Keratinocyte (primary cell): Measurements from ENCODE around the gene TERB1. TPM values are rescaled to one million over a fixed set of nuclear protein-coding genes. Genes with fewer than 3 reads are reported as not detected.

Source experiments
- DNase-seq: peaks from one replicate; pipeline ENCODE4 v3.0.0-alpha.2; 2011; ENCODE audit warnings: low read depth, missing footprints, low spot score
- FAIRE-seq: peaks from 2 replicates; lab custom pipeline; 2011; peaks lifted over from hg19 to GRCh38; lab: Jason Lieb, UNC
- H2AFZ ChIP-seq: 2 replicates; pipeline ENCODE4 v1.6.0; 2012; ENCODE audit warnings: low read length, control low read depth, inconsistent platforms; ENCODE audit not compliant: control insufficient read depth
- H3K27ac ChIP-seq: 2 replicates; pipeline ENCODE4 v1.5.1; 2011; ENCODE audit warnings: low read length; ENCODE audit not compliant: control insufficient read depth, insufficient read depth
- H3K27me3 ChIP-seq: 3 replicates; pipeline ENCODE4 v1.6.0; 2011; ENCODE audit warnings: low read length; ENCODE audit not compliant: control insufficient read depth, insufficient read depth; ENCODE audit errors: extremely low read depth
- H3K36me3 ChIP-seq, 2 experiments: 2 replicates in 1 of 2; 3 replicates in 1 of 2; pipeline ENCODE4 v1.5.1; 2011; ENCODE audit warnings: low read length in 2 of 2, mild to moderate bottlenecking in 1 of 2; ENCODE audit not compliant: control insufficient read depth in 2 of 2, insufficient read depth in 2 of 2; ENCODE audit errors: extremely low read depth in 1 of 2
- H3K4me1 ChIP-seq: 3 replicates; pipeline ENCODE4 v1.5.1; 2011; ENCODE audit warnings: low read length; ENCODE audit not compliant: control insufficient read depth, insufficient read depth; ENCODE audit errors: extremely low read depth
- H3K4me2 ChIP-seq: 3 replicates; pipeline ENCODE4 v1.6.0; 2011; ENCODE audit warnings: low read depth, low read length; ENCODE audit not compliant: control insufficient read depth, insufficient read depth; ENCODE audit errors: extremely low read depth
- H3K4me3 ChIP-seq, 3 experiments: fragments of 200-600 bp in 1 of 3; sonication (generic) in 1 of 3; 2 replicates in 2 of 3; 3 replicates in 1 of 3; pipeline ENCODE4 v1.5.1; 2011 to 2016; ENCODE audit warnings: low read length in 3 of 3, mild to moderate bottlenecking in 3 of 3, control low read depth in 2 of 3, inconsistent platforms in 1 of 3, low read depth in 1 of 3, mixed read lengths in 1 of 3, mixed run types in 1 of 3, moderate library complexity in 1 of 3; ENCODE audit not compliant: control insufficient read depth in 2 of 3, insufficient read depth in 2 of 3; ENCODE audit errors: extremely low read depth in 1 of 3
- H3K79me2 ChIP-seq: 2 replicates; pipeline ENCODE4 v1.6.0; 2012; ENCODE audit warnings: low read length; ENCODE audit not compliant: control insufficient read depth, insufficient read depth
- H3K9ac ChIP-seq: 3 replicates; pipeline ENCODE4 v1.6.0; 2011; ENCODE audit warnings: low read length; ENCODE audit not compliant: control insufficient read depth, insufficient read depth; ENCODE audit errors: extremely low read depth
- H3K9me1 ChIP-seq: 3 replicates; pipeline ENCODE4 v1.6.0; 2011; ENCODE audit warnings: low read length; ENCODE audit not compliant: control insufficient read depth, insufficient read depth; ENCODE audit errors: extremely low read depth
- H3K9me3 ChIP-seq: 2 replicates; pipeline ENCODE4 v1.5.1; 2012; ENCODE audit warnings: low read depth, low read length; ENCODE audit not compliant: control insufficient read depth
- H4K20me1 ChIP-seq: 3 replicates; pipeline ENCODE4 v1.6.0; 2011; ENCODE audit warnings: low read length; ENCODE audit not compliant: control insufficient read depth, insufficient read depth; ENCODE audit errors: extremely low read depth
- EZH2 ChIP-seq: IDR thresholded peaks from one replicate; pipeline ENCODE4 v1.6.1; 2012; ENCODE audit warnings: inconsistent platforms, mild to moderate bottlenecking, low read length, moderate library complexity
- dilution Hi-C: fragments of 300-500 bp; cut with MboI; formaldehyde crosslinking; loops from one replicate; pipeline ENCODE4 v1.7.0; 2020; ENCODE audit warnings: low sequenced_read_pairs; ENCODE audit not compliant: extremely low pct_ligation_motif_present
- polyA plus RNA-seq, 5 experiments: library from polyadenylated mRNA; depleted of rRNA in 3 of 5; stranded (reverse) in 3 of 5; stranded (forward) in 1 of 5; unstranded in 1 of 5; fragments of >200 nt; gene quantifications; 1 replicate in 1 of 5; 2 replicates in 3 of 5; 3 replicates in 1 of 5; pipeline versions ENCODE4 v1.2.1 to v1.2.3, GENCODE V29; 2011 to 2012; ENCODE audit warnings: missing spikeins in 2 of 5, low read depth in 1 of 5, low replicate concordance in 1 of 5
- TF ChIP-seq, protein P1 (sequence below), 3 experiments: IDR thresholded peaks in 1 of 3; conservative IDR thresholded peaks in 1 of 3; optimal IDR thresholded peaks in 1 of 3; 2 replicates in 2 of 3; 3 replicates in 1 of 3; pipeline versions ENCODE3 to v1.5.1; 2011; ENCODE audit warnings: low read length in 3 of 3, mild to moderate bottlenecking in 3 of 3, moderate library complexity in 2 of 3, control low read depth in 1 of 3, inconsistent platforms in 1 of 3; ENCODE audit not compliant: insufficient read depth in 2 of 3; ENCODE audit errors: extremely low read depth in 1 of 3

Gene TERB1
- polyA plus RNA-seq, 1 donor (not counting 4 experiments of a cell fraction or from before 2014, with no cell fraction given): 0.22 TPM

DNA sequence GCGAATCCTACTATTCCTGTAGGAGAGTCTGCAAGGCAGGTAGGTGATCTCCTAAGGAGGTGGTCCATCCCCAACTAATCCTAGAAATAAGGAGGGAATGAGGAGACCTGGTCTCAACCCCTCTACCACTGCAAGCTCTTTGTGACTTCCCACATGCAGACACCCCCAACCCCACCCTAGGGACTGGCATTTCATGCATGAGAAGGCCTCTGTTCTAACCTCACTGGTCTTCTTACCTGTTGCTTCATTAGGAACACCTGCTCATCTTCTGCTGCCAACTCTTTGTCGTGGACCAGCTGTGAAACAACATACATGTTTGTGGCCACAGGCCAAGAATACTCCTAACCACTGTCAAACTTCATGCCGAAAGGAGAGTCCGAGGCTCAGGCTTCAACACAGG lies 72.6 kb downstream of the TERB1 start:
- no peak overlapping the region for H3K27ac ChIP-seq
- dilution Hi-C loops: no loop called here
- no peaks in the 10 kb centered on the region for H3K9me1 ChIP-seq
- no peak overlapping the region for H2AFZ ChIP-seq
- no peaks in the 10 kb centered on the region for H3K4me1 ChIP-seq
- H3K4me2 ChIP-seq: no peak overlapping the region
- no peaks in the 10 kb centered on the region for H3K9me3 ChIP-seq
- no peak overlapping the region for H3K4me3 ChIP-seq
- DNase-seq: no peak
- H3K27me3 ChIP-seq: no peaks in the 10 kb centered on the region
- TF ChIP-seq EZH2: no peak
- TF ChIP-seq, protein P1, sequence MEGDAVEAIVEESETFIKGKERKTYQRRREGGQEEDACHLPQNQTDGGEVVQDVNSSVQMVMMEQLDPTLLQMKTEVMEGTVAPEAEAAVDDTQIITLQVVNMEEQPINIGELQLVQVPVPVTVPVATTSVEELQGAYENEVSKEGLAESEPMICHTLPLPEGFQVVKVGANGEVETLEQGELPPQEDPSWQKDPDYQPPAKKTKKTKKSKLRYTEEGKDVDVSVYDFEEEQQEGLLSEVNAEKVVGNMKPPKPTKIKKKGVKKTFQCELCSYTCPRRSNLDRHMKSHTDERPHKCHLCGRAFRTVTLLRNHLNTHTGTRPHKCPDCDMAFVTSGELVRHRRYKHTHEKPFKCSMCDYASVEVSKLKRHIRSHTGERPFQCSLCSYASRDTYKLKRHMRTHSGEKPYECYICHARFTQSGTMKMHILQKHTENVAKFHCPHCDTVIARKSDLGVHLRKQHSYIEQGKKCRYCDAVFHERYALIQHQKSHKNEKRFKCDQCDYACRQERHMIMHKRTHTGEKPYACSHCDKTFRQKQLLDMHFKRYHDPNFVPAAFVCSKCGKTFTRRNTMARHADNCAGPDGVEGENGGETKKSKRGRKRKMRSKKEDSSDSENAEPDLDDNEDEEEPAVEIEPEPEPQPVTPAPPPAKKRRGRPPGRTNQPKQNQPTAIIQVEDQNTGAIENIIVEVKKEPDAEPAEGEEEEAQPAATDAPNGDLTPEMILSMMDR (optimal IDR thresholded peaks at IDR 0.05 in 1 of 3, IDR thresholded peaks at IDR 0.05 in 1 of 3, conservative IDR thresholded peaks at IDR 0.05 in 1 of 3; ENCODE audit: extremely low read depth in 1 of 3, insufficient read depth in 2 of 3, low read length in 3 of 3): no peak
- peaks cover 55 to 62% of the 10 kb centered on the region in 2 experiments for H3K36me3 ChIP-seq
- no peak for FAIRE-seq
- H3K9ac ChIP-seq: no peak overlapping the region
- H4K20me1 ChIP-seq: no peaks in the 10 kb centered on the region
- no peaks in the 10 kb centered on the region for H3K79me2 ChIP-seq

- FAIRE-seq: no peak
- Histone ChIP-seq H4K20me1 (no peaks in the 10 kb centered on the region), H3K9me1 (no peaks in the 10 kb centered on the region), H3K4me3 (no peak overlapping the region), H3K36me3 (peaks cover 54 to 62% of the 10 kb centered on the region in 2 experiments), H2AFZ (no peak overlapping the region), H3K9ac (no peak overlapping the region), H3K27ac (no peak overlapping the region), H3K27me3 (no peaks in the 10 kb centered on the region), H3K4me2 (no peak overlapping the region), H3K4me1 (no peaks in the 10 kb centered on the region), H3K9me3 (no peaks in the 10 kb centered on the region), H3K79me2 (no peaks in the 10 kb centered on the region)
- dilution Hi-C loops: no loop called here
- no peak for DNase-seq
- TF ChIP-seq, protein P1 (optimal IDR thresholded peaks at IDR 0.05 in 1 of 3, IDR thresholded peaks at IDR 0.05 in 1 of 3, conservative IDR thresholded peaks at IDR 0.05 in 1 of 3; ENCODE audit: extremely low read depth in 1 of 3, insufficient read depth in 2 of 3, low read length in 3 of 3): peak; percentile 15 to 54 (median 53)
- TF ChIP-seq EZH2: no peak
Measured at GRCh38 chr16:66728117-66728787, 73.1 kb downstream of the TERB1 start.
